ENCODE measurements around the gene MAGED4.
"Not testable (repeated sequence)": the region's sequence is repeated elsewhere in the genome, so short reads cannot be mapped to it uniquely, and the experiment has no call there.

The MAGED4 gene, protein sequence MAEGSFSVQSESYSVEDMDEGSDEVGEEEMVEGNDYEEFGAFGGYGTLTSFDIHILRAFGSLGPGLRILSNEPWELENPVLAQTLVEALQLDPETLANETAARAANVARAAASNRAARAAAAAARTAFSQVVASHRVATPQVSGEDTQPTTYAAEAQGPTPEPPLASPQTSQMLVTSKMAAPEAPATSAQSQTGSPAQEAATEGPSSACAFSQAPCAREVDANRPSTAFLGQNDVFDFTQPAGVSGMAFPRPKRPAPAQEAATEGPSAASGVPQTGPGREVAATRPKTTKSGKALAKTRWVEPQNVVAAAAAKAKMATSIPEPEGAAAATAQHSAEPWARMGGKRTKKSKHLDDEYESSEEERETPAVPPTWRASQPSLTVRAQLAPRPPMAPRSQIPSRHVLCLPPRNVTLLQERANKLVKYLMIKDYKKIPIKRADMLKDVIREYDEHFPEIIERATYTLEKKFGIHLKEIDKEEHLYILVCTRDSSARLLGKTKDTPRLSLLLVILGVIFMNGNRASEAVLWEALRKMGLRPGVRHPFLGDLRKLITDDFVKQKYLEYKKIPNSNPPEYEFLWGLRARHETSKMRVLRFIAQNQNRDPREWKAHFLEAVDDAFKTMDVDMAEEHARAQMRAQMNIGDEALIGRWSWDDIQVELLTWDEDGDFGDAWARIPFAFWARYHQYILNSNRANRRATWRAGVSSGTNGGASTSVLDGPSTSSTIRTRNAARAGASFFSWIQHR

DNA sequence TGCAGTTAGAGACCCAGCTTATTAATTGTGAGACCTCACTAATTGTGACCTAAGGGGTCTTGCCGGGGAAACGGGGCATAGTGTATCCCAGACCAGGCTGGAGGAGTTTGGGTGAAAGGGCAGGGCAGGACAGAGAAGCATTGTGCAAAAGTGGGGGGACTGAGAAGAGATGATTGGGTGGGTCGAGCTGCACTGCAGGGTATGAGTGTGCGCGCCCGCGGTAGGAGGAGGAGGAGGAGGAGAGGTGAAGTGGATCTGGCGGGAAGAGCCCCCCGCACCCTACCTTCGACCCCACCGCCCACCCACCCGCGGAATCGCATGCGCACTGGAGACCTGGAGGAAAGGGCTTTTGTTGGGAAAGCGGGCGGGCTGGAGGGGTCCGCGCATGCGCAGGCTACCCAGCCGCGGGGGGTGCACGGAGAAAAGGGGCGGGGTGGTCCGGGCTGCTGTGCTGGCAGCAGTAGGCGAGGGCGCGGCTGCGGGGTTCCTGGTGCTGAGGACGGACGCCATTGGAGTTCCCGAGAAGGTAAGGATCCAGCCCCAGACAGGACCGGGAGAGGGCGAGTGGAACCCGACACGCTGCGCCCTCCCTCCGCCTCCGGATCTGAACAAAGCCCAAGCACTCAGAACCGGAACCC is at the start of gene MAGED4:
TSS of gene MAGED4 (plus strand) at position 449 of the 638 bp plus-strand sequence. CDS start 1,035 bp downstream, outside the sequence.
- not testable (repeated sequence) for DNase-seq

DNA sequence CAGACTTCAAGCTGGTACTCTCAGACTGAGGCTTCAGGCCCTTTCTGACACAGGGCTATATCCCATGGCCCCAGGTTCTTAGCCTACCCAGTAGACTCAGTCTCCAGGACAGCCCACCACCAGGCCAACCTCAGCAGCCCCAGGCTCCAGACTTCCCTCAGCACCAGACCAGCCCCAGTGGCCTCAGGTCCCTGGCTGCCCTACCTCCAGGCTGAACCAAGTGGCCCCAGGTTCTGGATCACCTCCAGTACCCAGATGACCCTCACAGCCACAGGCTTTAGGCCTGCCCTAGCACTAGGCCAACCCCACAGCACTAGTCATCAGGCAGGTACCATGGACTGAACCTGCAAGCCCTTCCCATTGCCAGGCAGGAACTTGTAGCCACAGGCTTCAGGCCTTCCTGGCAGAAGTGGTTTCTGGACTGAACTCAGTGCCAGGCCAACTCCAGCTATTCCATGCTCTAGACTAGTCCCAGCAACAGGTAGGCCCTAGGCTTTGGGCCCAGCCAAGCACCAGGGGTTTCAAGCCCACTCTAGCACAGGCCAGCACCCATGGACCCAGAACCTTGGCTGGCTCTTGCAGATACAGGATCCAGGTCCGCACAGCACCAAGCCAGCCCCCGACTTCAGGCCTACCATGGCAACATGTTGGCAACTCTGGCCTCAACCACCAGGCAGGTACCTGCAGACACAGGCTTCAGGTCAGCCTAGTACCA is 45.7 kb upstream of the MAGED4 start:
- DNase-seq: no peak

DNA sequence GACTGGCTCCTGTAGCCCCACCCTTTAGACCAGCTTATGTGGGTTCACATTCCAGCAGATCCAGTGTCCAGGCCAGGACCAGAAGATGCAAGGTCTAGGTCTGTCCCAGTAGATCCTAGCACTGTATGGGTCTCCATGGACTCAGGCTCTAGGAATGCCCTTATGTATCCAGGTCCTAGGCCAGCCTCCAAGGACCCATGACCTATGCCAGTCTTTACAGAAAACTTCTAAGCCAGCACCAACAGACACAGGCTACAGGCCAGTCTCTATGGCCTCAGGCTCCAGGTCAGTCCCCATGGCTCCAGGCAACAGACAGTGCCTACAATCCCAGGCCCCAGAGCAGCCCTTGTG is 45.2 kb upstream of the MAGED4 start:
- DNase-seq: no peak

DNA sequence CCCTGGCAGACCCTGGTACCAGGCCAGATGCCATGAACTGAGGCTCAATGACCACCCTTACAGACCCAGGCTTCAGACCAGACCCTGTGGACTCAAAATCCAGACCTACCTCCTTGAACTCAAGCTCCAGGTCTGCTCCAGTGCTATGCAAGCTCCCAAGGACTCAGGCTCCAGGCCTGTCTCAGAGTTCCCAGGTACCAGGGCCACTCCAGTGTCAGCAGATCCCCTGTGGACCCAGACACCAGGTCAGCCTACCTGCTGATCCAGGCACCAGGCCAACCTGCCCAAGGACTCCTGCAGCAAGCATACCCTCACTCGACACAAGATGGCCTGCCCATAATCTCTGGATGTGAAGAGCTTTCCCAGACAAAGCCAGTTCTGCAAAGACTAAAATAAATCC is 44.7 kb upstream of the MAGED4 start:
- DNase-seq: no peak

DNA sequence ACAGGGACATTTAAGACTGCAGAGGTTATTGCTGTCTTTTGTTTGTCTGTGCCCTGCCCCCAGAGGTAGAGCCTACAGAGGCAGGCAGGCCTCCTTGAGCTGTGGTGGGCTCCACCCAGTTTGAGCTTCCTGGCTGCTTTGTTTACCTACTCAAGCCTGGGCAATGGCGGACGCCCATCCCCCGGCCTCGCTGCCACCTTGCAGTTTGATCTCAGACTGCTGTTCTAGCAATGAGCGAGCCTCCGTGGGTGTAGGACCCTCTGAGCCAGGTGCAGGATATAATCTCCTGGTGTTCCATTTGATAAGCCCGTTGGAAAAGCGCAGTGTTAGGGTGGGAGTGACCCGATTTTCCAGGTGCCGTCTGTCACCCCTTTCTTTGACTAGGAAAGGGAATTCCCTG is 34.0 kb upstream of the MAGED4 start:
- DNase-seq: not testable (repeated sequence)

DNA sequence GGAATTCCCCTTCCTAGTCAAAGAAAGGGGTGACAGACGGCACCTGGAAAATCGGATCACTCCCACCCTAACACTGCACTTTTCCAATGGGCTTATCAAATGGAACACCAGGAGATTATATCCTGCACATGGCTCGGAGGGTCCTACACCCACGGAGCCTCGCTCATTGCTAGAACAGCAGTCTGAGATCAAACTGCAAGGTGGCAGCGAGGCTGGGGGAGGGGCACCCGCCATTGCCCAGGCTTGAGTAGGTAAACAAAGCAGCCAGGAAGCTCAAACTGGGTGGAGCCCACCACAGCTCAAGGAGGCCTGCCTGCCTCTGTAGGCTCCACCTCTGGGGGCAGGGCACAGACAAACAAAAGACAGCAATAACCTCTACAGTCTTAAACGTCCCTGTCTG is 24.5 kb upstream of the MAGED4 start:
- not testable (repeated sequence) for DNase-seq

DNA sequence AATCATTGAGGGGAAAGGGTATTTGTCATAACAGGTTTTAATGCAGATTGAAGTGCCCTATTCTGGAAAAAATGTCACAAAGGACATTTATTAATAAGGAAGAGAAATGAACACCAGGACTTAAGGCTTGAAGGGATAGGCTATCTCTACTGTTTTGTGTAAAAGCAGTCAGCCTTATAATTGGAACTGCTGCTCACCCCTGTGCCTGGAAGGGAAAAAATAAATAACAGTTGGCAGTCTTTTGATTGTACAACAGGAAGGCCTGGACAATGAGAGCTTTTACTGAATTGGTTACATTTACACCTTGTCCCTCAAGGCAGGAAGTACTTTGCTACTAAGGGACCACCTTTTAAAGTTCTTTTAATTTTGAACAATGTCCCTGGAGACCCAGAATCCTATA is 17.8 kb upstream of the MAGED4 start:
- DNase-seq: no peak

DNA sequence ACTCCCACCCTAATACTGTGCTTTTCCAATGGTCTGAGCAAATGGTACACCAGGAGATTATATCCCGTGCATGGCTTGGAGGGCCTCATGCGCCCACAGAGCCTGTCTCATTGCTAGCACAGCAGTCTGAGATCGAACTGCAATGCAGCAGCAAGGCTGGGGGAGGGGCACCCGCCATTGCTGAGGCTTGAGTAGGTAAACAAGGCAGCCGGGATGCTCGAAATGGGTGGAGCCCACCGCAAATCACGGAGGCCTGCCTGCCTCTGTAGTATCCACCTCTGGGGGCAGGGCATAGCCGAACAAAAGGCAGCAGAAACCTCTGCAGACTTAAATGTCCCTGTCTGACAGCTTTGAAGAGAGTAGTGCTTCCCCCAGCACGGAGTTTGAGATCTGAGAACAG is 13.6 kb upstream of the MAGED4 start:
- DNase-seq: not testable (repeated sequence)

DNA sequence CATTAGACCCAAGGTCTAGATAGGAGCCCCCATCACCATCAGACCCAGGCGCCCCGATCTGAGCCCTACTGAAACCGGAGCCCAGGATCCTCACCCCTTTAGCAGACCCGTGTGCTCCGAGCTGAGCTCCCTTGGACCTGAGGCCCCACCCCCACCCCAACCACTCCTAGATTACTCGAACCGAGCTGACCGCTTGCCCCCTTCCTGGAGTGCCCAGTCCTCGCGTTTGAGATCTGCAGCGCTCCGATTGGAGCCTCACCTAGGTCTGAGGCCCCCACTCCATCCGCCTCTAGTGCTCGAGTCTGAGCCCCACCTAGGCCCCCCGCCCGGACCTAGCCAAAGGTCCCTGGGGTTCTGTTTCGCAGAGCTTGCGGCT is 378 bp downstream of the MAGED4 start:
- not testable (repeated sequence) for DNase-seq

DNA sequence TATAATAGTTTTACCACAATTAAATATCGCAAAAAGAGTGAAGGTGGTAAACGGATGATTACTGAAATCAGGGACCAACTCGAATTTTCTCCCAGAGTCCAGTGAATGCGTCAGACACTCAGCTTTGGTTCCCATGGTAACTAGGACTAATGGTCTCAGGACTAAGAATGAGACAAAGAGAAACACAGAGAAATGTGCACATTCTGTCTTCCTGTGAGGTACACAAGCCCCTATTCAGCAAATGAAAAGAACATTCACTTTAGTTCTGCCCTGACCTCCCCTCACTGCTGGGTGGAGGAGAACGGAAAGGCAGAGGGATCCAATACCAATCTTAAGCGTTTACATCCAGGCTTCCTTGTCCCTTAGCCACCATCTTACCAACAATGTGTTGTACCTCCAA is 26.7 kb downstream of the MAGED4 start:
- DNase-seq: not testable (repeated sequence)

DNA sequence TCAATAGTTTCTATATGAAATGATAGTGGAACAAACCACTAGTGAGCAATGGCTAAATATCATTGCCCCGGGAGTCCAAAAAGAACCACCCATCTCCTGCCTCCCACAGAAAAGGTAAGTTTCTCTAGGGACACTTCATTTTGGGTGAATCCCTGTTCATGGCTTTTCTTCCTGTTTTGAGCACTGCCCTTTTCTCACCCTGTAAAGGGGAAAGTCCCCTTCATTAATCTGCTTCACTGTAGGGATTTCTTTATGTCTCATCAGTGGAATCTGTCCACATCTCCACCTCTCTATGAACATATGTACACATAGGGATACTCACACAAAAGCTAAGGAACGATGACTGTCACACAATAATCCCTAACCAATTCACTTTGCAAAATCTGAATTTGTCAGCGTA is 28.6 kb downstream of the MAGED4 start:
- DNase-seq: no peak

DNA sequence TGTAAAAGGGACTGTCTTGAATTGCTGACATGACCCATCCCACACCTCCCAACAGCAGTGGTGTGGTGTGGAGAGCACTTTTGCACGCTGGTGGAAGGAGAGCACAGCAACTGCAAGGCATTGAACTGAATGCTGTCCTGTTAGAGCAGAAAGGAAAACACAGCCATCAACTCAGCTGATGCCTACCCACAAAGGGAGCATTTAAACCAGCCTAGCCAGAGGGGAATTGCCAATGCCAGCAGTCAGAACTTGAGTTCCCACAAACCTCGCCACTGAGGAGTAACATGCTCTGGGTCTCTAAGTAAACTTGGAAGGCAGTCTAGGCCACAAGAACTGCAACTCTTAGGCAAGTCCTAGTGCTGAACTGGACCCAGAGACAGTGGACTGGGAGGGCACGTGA is 31.9 kb downstream of the MAGED4 start:
- no peak for DNase-seq

DNA sequence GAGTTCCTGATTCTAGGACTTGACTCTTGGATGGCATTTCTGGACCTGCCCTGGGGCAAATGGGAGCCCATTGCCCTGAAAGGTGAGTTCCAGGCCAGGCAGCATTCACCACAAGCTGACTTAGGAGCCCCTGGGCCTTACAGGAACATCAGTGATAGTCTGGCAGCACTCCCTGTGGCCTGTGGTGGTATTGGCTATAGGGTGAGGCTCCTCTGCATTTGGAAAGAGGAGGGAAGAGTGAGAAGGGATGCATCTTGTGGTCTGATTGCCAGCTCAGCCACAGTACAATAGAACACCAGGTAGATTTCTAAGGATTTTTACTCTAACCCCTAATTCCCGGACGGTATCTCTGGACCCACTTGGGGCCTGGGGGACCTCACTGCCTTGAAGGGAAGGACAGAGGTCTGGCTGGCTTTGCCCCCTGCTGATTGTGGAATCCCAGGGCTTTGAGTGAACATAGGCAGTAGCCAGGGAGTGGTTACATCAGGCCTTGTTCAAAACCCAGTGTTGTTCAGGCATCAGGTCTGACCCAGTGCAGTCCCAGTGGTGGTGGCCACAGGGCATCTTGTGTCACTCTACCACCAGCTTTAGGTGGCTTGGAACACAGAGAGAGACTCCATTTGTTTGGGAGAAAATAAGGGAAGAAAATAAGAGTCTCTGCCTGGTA is 32.9 kb downstream of the MAGED4 start:
- no peak for DNase-seq

DNA sequence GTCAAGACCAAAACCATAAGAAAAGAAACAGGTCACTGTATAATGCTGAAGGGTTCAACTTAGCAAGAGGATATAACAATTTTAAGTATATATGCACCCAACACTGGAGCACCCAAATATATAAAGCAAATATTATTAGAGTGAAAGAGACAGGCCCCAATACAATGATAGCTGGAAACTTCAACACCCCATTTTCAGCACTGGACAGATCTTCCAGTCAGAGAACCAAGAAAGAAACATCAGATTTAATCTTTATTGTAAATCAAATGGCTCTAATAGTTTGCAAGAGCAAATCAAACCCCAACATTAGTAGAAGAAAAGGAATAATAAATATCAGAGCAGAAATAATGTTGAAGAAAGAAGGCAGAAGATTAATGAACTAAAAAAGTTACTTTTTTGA is 36.2 kb downstream of the MAGED4 start:
- no peak for DNase-seq
